Endothelial cell (in vitro differentiated cells): ENCODE measurements around the gene PTPN6. TPM values are rescaled to one million over a fixed set of nuclear protein-coding genes. Genes with fewer than 3 reads are reported as not detected.

ENCODE experiments used
- DNase-seq: peaks from one replicate; pipeline ENCODE4 v3.0.0; 2021; ENCODE audit warnings: low spot score
- H3K27ac Mint-ChIP-seq: one replicate; pipeline ENCODE4 v1.8.0; 2021; ENCODE audit warnings: mixed read lengths, inconsistent platforms; ENCODE audit not compliant: unreplicated experiment
- H3K27me3 Mint-ChIP-seq: one replicate; pipeline ENCODE4 v1.8.0; 2021; ENCODE audit warnings: mild to moderate bottlenecking, moderate library complexity, mixed read lengths, inconsistent platforms; ENCODE audit not compliant: unreplicated experiment
- H3K36me3 Mint-ChIP-seq: one replicate; pipeline ENCODE4 v1.8.0; 2021; ENCODE audit warnings: mild to moderate bottlenecking, low read depth, mixed read lengths, inconsistent platforms; ENCODE audit not compliant: unreplicated experiment
- H3K4me1 Mint-ChIP-seq: one replicate; pipeline ENCODE4 v1.8.0; 2021; ENCODE audit warnings: mild to moderate bottlenecking, mixed read lengths, inconsistent platforms; ENCODE audit not compliant: unreplicated experiment
- H3K4me3 Mint-ChIP-seq: one replicate; pipeline ENCODE4 v1.8.0; 2021; ENCODE audit warnings: mild to moderate bottlenecking, mixed read lengths, inconsistent platforms; ENCODE audit not compliant: unreplicated experiment
- H3K9me3 Mint-ChIP-seq: one replicate; pipeline ENCODE4 v1.8.0; 2021; ENCODE audit warnings: mixed read lengths, inconsistent platforms; ENCODE audit not compliant: unreplicated experiment
- total RNA-seq: library from RNA; stranded (reverse); fragmentation: NEBNext Ultra II Directional; extraction: Animal tissue kit (Norgen Biotek cat#: 25700); gene quantifications from one replicate; pipeline ENCODE4 v1.2.1, GENCODE V29; 2021; ENCODE audit not compliant: unreplicated experiment
- TF ChIP-seq, protein P1 (sequence below): fragments of 200-600 bp; sonication (generic); IDR thresholded peaks from one replicate; pipeline ENCODE4 v1.5.0; 2021; ENCODE audit warnings: antibody characterized with exemption; ENCODE audit not compliant: unreplicated experiment

PTPN6 gene
- total RNA-seq, 1 donor from 2014 or later: 22.1 TPM

DNA sequence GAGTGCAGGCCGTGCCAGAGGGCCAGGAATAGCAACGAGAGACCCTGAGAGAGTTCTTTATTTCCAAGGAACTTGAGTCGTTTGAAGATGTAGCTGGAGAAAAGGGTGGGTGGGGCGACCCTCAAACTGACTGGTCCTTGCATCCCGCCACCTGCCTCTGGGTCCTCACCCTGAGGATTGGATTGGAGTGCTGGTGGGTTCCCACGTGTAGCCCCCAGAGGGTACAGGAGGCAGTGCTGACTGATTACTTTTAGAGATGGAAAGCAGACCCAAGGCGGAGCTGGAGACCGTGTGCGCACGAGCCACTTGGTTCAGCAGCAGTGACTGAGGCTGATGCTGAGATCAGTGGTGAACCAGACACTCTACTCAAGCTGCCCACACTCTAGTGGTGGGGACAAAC lies 26.5 kb downstream of the PTPN6 start:
- DNase-seq: no peak

DNA sequence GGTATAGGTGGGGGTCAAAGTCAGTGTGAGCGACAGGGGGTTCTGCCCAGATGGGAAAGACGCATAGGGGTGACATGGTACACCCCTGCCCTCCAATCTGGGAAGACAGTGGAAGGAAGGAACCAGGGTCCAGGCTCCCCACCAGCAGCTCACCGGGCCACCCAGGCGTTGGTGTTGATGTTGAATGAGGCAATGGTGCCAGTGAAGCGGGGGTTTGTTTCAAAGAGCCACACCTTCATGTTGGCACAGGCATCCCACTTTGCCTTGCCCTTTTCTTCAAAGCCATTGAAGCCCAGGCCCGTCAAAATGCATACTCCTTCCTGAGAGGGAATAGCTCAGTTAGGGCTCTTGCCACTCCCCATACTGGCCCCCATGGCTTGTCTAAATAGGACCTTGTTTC lies 27.0 kb downstream of the PTPN6 start:
- Mint-ChIP-seq H3K9me3 (no peaks in the 10 kb centered on the region), H3K4me3 (no peak overlapping the region), H3K4me1 (no peaks in the 10 kb centered on the region), H3K27ac (no peak overlapping the region), H3K27me3 (peaks cover 1% of the 10 kb centered on the region), H3K36me3 (peaks cover 39% of the 10 kb centered on the region)
- TF ChIP-seq, protein P1, sequence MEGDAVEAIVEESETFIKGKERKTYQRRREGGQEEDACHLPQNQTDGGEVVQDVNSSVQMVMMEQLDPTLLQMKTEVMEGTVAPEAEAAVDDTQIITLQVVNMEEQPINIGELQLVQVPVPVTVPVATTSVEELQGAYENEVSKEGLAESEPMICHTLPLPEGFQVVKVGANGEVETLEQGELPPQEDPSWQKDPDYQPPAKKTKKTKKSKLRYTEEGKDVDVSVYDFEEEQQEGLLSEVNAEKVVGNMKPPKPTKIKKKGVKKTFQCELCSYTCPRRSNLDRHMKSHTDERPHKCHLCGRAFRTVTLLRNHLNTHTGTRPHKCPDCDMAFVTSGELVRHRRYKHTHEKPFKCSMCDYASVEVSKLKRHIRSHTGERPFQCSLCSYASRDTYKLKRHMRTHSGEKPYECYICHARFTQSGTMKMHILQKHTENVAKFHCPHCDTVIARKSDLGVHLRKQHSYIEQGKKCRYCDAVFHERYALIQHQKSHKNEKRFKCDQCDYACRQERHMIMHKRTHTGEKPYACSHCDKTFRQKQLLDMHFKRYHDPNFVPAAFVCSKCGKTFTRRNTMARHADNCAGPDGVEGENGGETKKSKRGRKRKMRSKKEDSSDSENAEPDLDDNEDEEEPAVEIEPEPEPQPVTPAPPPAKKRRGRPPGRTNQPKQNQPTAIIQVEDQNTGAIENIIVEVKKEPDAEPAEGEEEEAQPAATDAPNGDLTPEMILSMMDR: no peak
- DNase-seq: no peak

More for the DNA sequence above, 26.5 kb downstream of the PTPN6 start:
- Mint-ChIP-seq H3K27me3 (peaks cover 1% of the 10 kb centered on the region), H3K9me3 (no peaks in the 10 kb centered on the region), H3K4me3 (no peak overlapping the region), H3K36me3 (peaks cover 39% of the 10 kb centered on the region), H3K27ac (no peak overlapping the region), H3K4me1 (no peaks in the 10 kb centered on the region)
- TF ChIP-seq, protein P1: no peak

DNA sequence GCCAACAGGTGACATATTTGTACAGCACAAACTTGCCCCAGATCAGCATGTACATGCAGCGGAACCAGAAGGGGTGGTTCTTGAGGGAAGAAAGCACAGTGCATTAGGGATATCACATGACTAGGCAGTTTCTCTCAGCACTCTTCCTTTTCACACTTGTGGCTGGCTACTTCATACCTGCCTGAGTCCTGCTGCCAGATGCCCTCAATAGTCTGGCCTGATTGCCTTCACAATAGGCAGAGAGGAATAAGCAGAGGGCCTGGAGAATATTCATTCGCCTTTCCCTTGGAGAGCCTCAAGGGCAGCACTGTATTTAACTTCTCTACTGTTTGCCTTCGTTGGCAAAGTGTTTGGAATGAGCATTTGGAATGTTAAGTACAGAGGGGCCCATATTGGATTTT lies 27.5 kb downstream of the PTPN6 start:
- no peak for DNase-seq
- Mint-ChIP-seq H3K9me3 (no peaks in the 10 kb centered on the region), H3K27ac (no peak overlapping the region), H3K4me3 (no peak overlapping the region), H3K36me3 (peaks cover 39% of the 10 kb centered on the region), H3K27me3 (peaks cover 1% of the 10 kb centered on the region), H3K4me1 (no peaks in the 10 kb centered on the region)
- TF ChIP-seq, protein P1: no peak

DNA sequence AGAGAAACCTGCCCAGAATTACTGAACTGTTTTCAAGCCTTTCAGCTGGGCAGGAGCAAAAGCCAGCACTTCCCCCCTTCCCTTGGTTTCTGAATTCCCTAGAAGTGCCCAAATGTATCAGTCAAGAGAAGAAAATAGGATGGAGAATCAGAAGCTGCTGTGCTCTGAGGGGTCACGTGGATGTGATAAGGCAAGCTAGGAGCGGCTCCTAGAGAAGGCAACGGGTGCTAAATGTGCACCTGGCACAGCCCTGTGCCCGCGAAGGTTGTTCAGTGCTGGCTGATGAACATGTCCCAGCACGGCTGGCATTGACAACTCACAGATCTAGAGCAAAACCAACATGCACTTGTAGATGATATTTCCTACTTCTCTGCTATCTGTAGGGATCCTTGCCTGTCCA lies 27.9 kb downstream of the PTPN6 start:
- no peak for DNase-seq
- Mint-ChIP-seq H3K27me3 (peaks cover 1% of the 10 kb centered on the region), H3K27ac (no peak overlapping the region), H3K36me3 (peaks cover 39% of the 10 kb centered on the region), H3K9me3 (no peaks in the 10 kb centered on the region), H3K4me3 (no peak overlapping the region), H3K4me1 (no peaks in the 10 kb centered on the region)
- TF ChIP-seq, protein P1: no peak

DNA sequence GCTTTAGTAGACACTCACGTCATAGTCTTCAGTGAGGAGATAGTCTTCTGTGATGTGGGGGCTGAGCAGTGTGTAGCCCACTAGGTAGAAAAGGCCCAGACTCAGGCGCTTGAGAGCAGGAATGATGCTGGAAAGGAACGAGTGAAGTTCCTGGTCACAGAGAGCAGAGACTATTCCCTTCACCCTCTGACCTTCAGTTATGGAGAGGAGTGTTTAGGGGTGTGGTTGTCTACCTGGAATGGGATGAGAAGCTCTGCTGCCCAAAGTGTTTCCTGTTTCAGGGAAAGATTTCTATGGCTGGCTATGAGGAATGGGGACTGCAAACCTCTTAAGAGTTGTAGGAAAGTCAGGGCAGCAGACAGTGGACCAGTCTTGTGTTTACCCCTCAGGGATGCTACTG lies 28.3 kb downstream of the PTPN6 start:
- DNase-seq: no peak
- Mint-ChIP-seq H3K27ac (no peak overlapping the region), H3K36me3 (peaks cover 39% of the 10 kb centered on the region), H3K4me3 (no peak overlapping the region), H3K4me1 (no peaks in the 10 kb centered on the region), H3K27me3 (peaks cover 1% of the 10 kb centered on the region), H3K9me3 (no peaks in the 10 kb centered on the region)
- TF ChIP-seq, protein P1: no peak
